Smooth muscle cell (in vitro differentiated cells): ENCODE measurements around the gene TMEM178B. TPM values are rescaled to one million over a fixed set of nuclear protein-coding genes. Genes with fewer than 3 reads are reported as not detected.

ENCODE experiments used
- DNase-seq: peaks from one replicate; lab custom pipeline; 2025; ENCODE audit not compliant: unreplicated experiment; lab: John Stamatoyannopoulos, UW
- H2AFZ ChIP-seq: fragments of 200-600 bp; sonication (generic); 2 replicates; pipeline ENCODE4 v1.6.0; 2016; ENCODE audit warnings: antibody characterized with exemption, low read depth, mild to moderate bottlenecking
- H3F3A ChIP-seq: fragments of 200-600 bp; sonication (generic); 2 replicates; pipeline ENCODE4 v1.6.0; 2017; ENCODE audit warnings: antibody characterized with exemption, low read depth
- H3K27ac ChIP-seq: fragments of 200-600 bp; sonication (generic); 2 replicates; pipeline ENCODE4 v1.5.1; 2016; ENCODE audit warnings: low read depth, mild to moderate bottlenecking
- H3K27me3 ChIP-seq: fragments of 200-600 bp; sonication (generic); 2 replicates; pipeline ENCODE4 v1.6.1; 2016; ENCODE audit warnings: low read depth, mild to moderate bottlenecking
- H3K36me3 ChIP-seq: fragments of 200-600 bp; sonication (generic); 2 replicates; pipeline ENCODE4 v1.5.1; 2016; ENCODE audit warnings: low read depth
- H3K4me1 ChIP-seq: fragments of 200-600 bp; sonication (generic); 2 replicates; pipeline ENCODE4 v1.5.1; 2016; ENCODE audit warnings: low read depth
- H3K4me2 ChIP-seq: fragments of 200-600 bp; sonication (generic); 2 replicates; pipeline ENCODE4 v1.6.0; 2016; ENCODE audit warnings: mild to moderate bottlenecking
- H3K4me3 ChIP-seq: fragments of 200-600 bp; sonication (generic); 2 replicates; pipeline ENCODE4 v1.5.1; 2016; ENCODE audit warnings: mild to moderate bottlenecking
- H3K79me2 ChIP-seq: fragments of 200-600 bp; sonication (generic); 2 replicates; pipeline ENCODE4 v1.6.0; 2016; ENCODE audit warnings: low read depth, mild to moderate bottlenecking
- H3K9ac ChIP-seq: fragments of 200-600 bp; sonication (generic); 2 replicates; pipeline ENCODE4 v1.6.0; 2016; ENCODE audit warnings: low read depth
- H3K9me3 ChIP-seq: fragments of 200-600 bp; sonication (generic); replicated peaks from 2 replicates; pipeline ENCODE4 v1.5.1; 2016; ENCODE audit warnings: low read depth
- H4K20me1 ChIP-seq: fragments of 200-600 bp; sonication (generic); 2 replicates; pipeline ENCODE4 v1.6.0; 2016; ENCODE audit warnings: low read depth
- WGBS: methylation state at CpG from one replicate; pipeline ENCODE4 v1.1.7; 2016; ENCODE audit warnings: low lambda C conversion rate; 5-methylcytosine and 5-hydroxymethylcytosine counted together
- polyA plus RNA-seq: library from polyadenylated mRNA; unstranded; fragments of >200 nt; fragmentation: Nextera tagmentation; extraction: Ambion mirVana; gene quantifications from 2 replicates; pipeline ENCODE4 v1.2.1, GENCODE V29; 2016
- total RNA-seq: library from RNA; depleted of rRNA; stranded (reverse); fragments of >200 nt; gene quantifications from 2 replicates; pipeline ENCODE4 v1.2.3, GENCODE V29; 2014
- TF ChIP-seq, protein P1 (sequence below): fragments of 200-600 bp; sonication (generic); IDR thresholded peaks from 2 replicates; pipeline ENCODE4 v1.5.1; 2017; ENCODE audit warnings: borderline replicate concordance, mild to moderate bottlenecking, antibody characterized with exemption; ENCODE audit not compliant: insufficient read depth, poor library complexity, severe bottlenecking

Gene TMEM178B
- total and polyA plus RNA-seq, 2 experiments from 2014 or later: 0.72 TPM; not detected in 1

DNA sequence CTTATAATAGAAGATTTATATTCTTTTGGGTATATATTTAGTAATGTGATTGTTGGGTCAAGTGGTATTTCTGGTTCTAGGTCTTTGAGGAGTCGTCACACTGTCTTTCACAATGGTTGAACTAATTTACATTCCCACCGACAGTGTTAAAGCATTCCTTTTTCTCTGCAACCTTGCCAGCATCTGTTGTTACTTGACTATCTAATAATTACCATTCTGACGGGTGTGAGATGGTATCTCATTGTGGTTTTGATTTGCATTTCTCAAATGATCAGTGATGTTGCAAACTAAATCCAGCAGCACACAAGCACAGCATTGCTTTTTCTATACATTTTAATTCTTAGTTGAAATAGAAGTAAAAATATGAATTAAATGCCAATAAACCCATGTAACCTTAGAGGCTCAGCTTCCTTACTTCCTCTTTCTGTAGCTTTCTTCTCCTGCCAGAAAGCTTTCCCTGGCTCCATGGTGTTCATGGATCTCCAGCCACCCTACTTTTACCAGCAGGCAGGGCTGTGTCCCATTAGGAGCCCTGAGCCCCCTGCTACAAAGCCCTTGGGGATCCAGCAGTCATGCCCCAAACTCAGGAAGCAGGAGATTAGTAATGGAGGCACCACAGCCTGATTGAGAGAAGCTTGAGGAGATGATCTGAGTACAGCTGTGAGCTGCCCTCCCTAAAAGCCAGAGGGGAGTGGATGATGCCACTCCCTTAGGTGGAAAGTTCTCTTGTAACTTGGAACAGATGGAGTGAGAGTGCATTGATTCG, 158.6 kb downstream of the TMEM178B start:
- no peaks in the 10 kb centered on the region for H4K20me1 ChIP-seq
- H3K4me3 ChIP-seq: no peak overlapping the region
- no peaks in the 10 kb centered on the region for H3K4me1 ChIP-seq
- H3K9me3 ChIP-seq: no peaks in the 10 kb centered on the region
- no peak for DNase-seq
- no peaks in the 10 kb centered on the region for H3K36me3 ChIP-seq
- WGBS: 64% methylated on average over 4 of the region's 4 CpGs
- H2AFZ ChIP-seq: no peak overlapping the region
- H3K27me3 ChIP-seq: no peaks in the 10 kb centered on the region
- no peak overlapping the region for H3K4me2 ChIP-seq
- no peaks in the 10 kb centered on the region for H3K79me2 ChIP-seq
- H3K27ac ChIP-seq: no peak overlapping the region
- no peaks in the 10 kb centered on the region for H3F3A ChIP-seq
- TF ChIP-seq, protein P1, sequence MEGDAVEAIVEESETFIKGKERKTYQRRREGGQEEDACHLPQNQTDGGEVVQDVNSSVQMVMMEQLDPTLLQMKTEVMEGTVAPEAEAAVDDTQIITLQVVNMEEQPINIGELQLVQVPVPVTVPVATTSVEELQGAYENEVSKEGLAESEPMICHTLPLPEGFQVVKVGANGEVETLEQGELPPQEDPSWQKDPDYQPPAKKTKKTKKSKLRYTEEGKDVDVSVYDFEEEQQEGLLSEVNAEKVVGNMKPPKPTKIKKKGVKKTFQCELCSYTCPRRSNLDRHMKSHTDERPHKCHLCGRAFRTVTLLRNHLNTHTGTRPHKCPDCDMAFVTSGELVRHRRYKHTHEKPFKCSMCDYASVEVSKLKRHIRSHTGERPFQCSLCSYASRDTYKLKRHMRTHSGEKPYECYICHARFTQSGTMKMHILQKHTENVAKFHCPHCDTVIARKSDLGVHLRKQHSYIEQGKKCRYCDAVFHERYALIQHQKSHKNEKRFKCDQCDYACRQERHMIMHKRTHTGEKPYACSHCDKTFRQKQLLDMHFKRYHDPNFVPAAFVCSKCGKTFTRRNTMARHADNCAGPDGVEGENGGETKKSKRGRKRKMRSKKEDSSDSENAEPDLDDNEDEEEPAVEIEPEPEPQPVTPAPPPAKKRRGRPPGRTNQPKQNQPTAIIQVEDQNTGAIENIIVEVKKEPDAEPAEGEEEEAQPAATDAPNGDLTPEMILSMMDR: no peak
- H3K9ac ChIP-seq: no peak overlapping the region

GRCh38 chr7:141234335-141235105, 160.7 kb downstream of the TMEM178B start:
- Histone ChIP-seq H2AFZ (no peak overlapping the region), H3K9me3 (no peaks in the 10 kb centered on the region), H3K4me2 (no peak overlapping the region), H3K9ac (no peak overlapping the region), H3K79me2 (no peaks in the 10 kb centered on the region), H3K4me1 (no peaks in the 10 kb centered on the region), H3K27me3 (no peaks in the 10 kb centered on the region), H4K20me1 (no peaks in the 10 kb centered on the region), H3F3A (no peaks in the 10 kb centered on the region), H3K36me3 (no peaks in the 10 kb centered on the region), H3K4me3 (no peak overlapping the region), H3K27ac (no peak overlapping the region)
- WGBS: 76% methylated on average over 8 of the region's 8 CpGs
- TF ChIP-seq, protein P1: no peak
- no peak for DNase-seq

DNA sequence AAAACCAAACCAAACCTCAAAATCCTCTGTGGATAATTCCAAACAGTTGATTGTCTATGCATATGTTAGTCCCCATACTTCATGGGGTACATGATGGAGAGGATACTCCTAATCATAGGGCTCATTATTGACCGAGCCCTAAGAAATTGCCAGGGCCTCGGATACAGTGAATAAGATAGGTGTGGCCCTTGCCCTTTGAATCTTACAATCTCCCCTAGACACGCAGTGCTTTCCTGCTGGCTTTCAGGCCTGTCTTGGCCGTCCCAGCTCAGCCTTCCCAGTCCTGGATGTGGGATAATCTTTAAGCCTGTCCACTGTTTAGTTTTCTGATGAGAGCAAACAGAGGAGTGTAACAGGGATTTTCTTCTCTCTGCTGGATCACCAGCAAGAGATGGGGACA, 161.8 kb downstream of the TMEM178B start:
- H3F3A ChIP-seq: no peaks in the 10 kb centered on the region
- no peak overlapping the region for H3K4me3 ChIP-seq
- H4K20me1 ChIP-seq: no peaks in the 10 kb centered on the region
- no peaks in the 10 kb centered on the region for H3K9me3 ChIP-seq
- no peaks in the 10 kb centered on the region for H3K4me1 ChIP-seq
- no peaks in the 10 kb centered on the region for H3K27me3 ChIP-seq
- 80% methylated on average over 4 of the region's 4 CpGs for WGBS
- H3K79me2 ChIP-seq: no peaks in the 10 kb centered on the region
- TF ChIP-seq, protein P1: no peak
- H3K36me3 ChIP-seq: no peaks in the 10 kb centered on the region
- no peak overlapping the region for H2AFZ ChIP-seq
- no peak overlapping the region for H3K4me2 ChIP-seq
- H3K9ac ChIP-seq: no peak overlapping the region
- no peak for DNase-seq
- H3K27ac ChIP-seq: no peak overlapping the region
